Stimulated activated CD8-positive, alpha-beta memory T cell treated with anti-CD3 and anti-CD28 coated beads, Interleukin-15, amount 100 ng/mL, for 24 hours (primary cell): Measurements from ENCODE around the gene PIGX.
A peak's percentile ranks its signal among the peaks of the same experiment; 100 is the strongest.
"Not testable (repeated sequence)": the region's sequence is repeated elsewhere in the genome, so short reads cannot be mapped to it uniquely, and the experiment has no call there.

Source experiments
- DNase-seq: peaks from one replicate; pipeline ENCODE4 v3.0.0-alpha.2; 2020; ENCODE audit warnings: low read depth

Gene PIGX

DNA sequence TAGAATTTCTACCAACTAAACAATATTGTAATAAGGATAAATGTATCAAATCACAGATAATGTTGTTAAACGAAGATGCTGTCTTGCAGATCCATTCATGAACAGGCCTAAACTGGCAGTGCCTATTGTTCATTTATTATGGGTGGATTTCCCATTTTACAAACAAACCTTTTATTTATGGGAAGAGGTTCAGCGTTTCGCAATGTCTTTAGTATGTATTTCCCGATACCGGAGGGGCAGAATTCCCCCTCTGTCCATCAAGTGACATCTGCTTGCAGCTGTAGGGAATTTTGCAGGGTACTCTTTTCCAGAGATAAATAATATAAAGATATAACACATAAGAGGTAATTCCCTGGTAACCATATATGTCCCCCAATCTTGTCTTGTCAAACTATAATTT lies 5.8 kb upstream of the PIGX start:
- no peak for DNase-seq

DNA sequence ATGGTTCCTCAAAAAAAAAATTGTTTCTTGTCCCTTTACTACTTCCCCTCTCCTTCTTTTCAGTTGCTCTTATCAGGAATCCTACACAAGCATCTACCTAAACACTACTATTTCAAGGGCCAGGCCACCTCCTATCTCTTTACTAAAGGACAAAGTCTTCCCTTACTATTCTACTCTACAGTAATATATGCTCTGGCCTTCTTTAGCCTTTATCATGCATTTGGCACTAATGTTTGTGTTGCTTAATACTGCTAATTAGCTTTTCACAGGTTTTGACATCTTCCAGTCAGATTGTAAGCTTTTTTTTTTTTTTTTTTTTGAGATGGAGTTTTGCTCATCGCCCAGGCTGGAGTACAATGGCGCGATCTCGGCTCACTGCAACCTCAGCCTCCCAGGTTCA lies 5.4 kb upstream of the PIGX start:
- no peak for DNase-seq

DNA sequence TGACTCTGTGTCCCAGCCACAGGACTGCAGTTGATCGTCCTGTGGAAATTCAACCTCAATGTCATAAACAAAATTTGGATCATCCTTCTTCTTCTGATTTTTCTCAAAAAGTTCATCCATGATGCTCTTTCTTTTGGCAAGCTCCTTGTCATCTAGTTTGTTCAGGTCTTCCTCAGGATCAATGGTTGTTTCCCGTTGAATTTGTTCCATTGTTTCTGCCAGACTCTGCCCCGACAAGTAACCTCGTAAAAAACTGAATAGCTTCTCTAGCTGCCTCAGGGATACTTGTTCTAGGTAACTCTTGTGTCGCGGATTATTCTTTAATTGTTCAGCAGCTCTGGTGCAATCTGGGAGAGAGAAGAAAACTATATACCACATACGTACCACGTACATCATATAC lies 4.6 kb upstream of the PIGX start:
- no peak for DNase-seq

DNA sequence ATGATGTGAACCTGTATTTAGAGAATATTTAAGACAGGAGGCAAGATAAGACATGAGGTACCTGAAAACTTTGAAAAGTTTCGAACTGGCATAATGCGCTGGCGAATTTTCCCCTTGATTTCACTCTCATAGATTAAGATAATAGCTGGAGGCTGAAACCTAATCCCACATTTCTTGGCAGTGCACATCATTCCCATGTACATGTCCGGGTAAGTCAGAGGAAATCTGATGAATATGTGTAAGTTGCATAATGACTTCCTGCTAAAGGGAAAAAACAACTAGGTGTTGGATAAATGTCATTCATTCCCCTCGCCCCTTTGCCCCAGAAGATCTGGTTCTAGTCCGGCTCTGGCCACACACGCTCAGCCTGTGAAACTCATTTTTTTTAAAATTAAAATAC lies 3.7 kb upstream of the PIGX start:
- DNase-seq: no peak

DNA sequence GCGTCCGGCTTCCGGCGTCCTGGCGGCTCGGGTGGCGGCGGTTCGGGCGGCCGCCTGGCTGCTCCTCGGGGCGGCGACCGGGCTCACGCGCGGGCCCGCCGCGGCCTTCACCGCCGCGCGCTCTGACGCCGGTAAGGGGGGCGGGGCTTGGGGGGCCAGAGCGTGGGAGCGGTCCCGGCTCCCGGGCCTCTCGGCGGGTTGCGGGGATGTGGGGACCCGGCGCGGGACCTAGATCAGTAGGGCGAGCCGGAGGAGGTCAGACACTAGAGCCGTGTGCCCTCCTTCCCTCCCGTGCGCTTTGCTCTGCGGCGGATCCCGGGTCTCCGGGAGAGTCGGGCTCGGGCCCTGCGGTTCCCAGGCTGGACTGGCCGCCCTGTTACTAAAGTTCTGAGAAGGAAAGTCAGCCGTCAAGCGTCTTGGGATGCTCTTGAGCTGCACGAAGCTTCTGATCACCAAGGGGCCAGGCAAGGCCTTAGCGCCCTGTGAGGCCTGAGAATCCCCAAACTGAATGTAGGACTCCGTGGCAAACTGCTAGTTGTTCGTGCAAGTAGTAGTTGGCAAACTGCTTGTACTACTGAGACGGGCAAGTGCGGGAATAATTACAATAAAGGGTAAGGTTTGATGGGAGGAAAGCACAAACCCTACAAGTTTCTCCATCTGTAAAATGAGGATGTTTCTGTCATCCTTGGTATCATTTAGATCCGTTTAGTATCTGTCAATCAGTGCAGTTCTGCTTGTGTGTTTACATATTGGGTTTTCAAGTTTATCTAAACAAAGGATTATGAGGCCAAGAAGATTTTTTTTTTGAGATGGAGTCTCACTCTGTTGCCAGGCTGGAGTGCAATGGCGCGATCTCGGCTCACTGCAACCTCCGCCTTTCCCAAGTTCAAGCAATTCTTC lies 587 bp downstream of the PIGX start:
- peak; percentile 41 for DNase-seq

DNA sequence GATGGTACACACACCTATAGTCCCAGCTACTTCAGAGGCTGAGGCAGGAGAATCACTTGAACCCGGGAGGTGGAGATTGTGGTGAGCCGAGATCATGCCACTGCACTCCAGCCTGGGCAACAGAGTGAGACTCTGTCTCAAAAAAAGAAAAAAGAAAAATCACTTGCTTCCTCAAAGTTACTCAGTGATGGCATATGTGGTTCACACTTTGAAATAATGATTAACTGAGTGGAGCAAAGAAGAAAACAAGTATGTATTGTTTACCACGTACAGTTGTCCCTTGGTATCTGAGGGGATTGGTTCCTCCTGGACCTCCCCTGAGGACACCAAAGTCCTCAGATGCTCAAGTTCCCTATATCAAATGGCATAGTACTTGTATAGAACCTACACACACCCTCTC lies 5.0 kb downstream of the PIGX start:
- not testable (repeated sequence) for DNase-seq

DNA sequence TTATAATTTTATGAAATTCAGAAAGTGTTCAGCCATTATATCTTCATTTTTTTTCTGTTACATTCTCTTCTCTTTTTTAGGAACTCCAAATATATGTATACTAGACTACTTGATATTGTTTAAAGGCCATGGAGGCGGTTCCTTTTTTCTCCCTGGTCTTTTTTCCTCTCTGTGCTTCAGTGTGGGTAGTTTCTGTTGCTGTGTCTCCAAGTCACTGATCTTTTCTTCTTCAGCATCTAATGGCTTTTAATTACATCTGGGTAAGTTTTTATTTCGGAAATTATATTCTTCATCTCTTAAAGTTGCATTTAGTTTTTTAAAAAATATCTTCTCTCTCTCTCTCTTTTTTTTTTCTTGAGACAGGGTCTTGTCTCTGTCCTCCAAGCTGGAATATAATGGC lies 8.9 kb downstream of the PIGX start:
- no peak for DNase-seq

DNA sequence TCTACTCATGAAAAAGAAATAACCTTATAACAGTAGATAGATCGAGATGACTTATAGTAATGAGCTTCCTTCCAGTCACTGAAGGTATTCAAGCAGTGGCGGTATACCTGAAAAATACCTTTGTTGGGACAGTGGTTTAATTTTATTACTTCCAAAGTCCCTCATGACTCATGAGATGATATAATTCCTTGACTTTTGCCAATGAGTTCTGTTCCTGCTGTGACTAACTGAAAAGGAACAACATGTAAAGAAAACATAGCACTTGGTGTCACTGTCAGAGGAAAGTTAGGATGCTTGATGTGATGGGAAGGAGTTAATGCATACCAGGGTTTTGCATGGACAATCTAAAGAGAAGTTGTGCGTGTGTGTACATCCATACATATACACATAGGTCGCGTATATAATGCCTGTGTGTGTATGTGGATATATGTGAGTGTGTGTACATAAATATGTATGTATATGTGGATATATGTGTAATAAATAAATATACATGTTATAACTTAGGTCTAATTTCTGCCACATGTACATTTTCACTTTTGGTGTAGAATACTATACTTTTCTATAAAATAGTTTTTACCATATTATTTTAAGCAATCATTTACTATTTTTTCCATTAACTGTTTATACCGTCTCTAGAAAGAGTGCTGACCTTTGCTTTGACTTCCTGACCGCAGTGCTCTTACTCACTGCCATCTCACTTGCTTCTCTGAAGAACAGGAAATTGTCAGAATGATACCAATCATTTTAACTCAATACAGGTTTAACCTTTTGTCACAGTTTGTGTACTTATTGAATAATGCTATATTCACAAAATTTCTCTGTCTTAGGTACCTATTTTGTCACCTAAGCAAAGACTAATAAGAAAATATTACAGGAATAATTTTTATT lies 14.9 kb downstream of the PIGX start:
- no peak for DNase-seq

DNA sequence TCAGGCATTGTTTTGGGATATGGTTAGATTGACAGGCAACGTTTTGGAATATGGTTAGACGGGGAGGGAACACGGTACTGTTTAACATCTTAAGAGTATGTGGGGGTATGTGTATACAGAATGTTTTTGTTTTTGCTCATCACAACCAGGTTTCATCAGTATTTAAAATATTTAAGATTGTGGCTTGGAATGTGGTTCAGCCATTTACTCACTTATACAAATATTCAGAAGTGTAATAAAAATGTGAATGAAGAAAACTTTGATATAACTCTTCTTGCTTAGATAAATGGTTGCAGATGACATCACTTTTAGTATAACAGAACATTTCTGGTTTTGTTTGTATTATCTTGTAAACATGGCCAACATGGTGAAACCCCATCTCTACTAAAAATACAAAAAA lies 23.6 kb downstream of the PIGX start:
- DNase-seq: no peak

DNA sequence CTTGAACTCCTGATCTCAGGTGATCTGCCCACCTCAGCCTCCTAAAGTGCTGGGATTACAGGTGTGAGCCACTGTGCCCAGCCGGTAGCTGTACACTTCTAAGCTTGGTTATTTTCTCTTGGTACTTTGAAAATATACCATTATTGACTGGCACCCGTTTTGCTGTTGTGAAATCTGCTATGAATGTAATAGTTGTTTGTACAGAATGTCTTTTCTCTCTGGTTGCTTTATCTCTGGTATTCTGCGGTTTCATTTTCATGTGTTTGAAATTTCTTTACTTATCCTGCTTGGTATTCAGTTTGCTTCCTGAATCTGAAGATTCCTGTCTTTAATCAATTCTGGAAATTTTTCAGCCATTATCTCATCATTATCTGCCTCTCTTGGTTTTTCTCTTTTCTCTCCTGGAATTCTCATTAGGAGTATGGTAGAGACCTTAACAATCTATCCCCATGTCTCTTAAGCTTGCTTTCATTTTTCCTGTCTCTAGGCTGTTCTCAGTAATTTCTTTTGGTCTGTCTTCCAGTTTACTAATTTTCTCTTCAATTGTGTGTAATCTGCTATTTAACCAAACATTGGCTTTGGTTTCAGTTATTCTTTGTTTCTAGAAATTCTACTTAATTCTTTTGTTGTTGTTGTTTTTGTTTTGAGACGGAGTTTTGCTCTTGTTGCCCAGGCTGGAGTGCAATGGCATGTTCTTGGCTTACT lies 24.6 kb downstream of the PIGX start:
- DNase-seq: no peak

DNA sequence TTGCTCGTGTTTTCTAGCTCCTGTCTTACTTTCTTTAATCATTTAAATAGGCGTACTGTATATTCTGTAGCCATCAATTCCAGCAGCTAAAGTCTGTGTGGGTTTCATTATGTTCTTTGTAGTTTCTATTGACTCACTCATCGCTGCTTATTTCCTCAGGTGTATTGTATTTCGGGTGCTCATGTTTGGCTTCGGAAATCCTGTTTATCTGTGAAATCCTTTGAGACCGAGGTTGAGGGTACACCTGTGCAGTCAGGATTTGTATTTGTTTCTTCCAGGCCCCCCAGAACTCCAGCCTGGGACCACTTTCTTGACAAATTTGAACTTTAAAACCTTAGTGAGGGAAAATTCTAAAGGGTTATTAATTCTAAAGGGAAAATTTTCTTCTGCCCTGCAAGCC lies 25.5 kb downstream of the PIGX start:
- DNase-seq: no peak

DNA sequence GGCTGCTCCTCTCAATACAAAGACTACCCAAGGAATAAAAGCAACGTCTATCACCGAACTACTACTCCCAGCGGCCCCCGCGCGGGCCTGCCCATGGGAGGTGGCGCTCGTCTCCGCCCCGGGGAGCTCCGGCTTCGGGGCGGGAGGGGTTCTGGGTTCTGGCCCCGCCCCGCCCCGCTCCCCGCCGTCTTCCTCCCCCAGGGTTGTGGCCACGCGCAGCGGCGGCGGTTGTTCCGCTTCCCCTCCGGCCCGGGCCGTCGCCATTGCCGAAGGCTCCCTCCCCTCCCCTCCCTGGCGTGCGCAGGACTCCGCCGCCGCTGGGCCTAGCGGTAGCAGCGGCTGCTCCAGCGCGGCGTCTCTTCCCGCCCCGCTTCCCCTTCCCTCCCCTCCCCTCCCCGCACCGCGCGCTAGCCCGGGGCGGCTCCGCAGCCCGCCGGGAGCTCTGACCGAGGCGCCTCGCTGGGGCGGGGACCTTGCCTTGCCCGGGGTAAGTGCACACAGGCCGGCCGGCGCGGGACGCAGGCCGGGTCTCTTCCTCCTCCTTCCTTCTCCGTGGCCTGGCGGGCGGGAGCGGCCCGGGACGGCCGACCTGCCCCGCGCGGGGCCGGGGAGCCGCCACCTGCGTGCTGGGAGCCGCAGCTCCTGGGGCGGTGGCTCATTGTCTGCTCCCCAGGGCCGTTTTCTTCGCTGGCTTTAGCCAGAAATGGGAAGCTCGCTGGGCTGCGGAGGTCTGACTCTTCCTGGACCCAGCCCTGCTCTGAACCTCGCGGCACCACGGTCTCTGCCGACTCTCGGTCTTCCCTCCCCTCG lies 27.7 kb downstream of the PIGX start, which contains the start of gene PAK2:
TSS of gene PAK2 (plus strand) at position 187 of the 810 bp plus-strand sequence. CDS start 42,790 bp downstream, outside the sequence.
- peak; percentile 72 for DNase-seq

DNA sequence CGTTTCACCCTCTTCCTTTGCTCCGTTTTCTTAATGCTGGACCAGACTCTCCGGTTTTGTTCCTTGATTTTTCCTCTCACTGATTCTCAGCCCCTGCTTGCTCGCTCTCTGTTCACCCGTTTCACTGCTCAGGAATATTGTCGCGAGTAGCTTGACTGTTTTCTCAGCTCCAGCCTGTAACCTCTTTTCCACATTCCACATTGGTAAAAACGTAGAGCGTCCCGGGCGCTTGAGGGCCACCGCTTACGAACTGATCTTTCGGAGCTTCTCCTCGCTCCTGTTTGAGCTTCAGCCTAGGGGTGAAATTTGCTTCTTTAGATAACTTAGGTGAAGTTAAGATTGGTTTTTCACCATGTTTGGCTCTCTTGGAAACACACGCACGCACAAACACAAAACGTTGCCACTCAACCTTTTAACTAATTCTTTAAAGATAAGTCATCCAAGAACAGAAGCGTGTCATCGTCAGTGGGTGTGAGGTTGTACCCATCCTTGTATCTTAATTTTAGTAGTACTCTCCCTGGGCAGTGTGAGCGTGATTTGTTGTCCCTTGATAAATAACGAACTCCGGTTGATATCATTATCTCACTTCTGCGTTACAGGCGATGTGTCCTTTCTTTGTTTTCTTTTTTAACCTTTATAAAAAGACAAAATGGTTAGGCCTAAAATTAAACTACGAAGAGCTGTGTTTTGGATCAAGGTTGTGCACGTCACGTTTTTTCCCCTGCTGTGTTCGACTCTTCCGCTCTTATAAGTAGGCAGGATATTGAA lies 28.5 kb downstream of the PIGX start:
- no peak for DNase-seq

DNA sequence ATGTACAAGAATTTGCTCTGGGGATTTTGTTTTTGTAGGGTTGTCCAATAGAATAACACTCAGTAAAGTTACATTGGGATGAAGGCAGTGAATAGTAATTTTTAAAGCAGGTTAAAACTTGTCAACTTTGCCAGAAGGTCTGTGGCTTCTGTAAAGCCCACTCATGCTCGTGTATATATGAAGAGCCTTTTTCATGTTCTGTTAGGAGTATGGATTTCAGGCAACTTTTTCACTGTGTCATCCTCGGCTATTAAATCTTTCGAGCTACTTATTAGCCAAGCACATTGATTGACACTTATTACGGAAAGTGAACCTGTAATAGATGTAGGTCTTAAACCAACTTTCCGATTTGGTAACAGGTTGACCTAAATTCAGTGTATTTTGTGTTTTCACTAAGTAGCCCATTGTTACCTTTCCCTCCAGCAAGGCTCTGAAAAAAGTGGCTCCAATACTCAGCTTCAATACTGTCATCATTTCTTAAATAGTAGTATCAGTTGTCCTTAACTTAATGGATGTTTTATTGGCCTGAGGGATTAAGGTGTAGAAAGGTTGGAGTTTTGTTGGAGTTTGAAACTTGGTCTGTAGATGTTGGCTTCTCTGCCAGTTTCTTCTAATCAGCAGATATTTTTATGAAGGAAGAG lies 29.2 kb downstream of the PIGX start:
- no peak for DNase-seq

DNA sequence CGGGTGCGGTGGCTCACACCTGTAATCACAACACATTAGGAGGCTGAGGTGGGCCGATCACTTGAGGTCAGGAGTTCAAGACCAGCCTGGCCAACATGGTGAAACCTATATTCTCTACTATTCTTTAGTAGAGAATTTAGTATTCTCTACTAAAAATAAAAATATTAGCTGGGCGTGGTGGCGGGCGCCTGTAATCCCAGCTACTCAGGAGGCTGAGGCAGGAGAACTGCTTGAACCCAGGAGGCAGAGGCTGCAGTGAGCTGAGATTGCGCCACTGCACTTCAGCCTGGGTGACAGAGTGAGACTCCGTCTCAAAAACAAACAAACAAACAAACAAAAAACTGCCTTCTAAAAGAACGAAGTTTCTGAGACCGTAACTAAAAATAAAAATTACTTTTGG lies 31.4 kb downstream of the PIGX start:
- DNase-seq: not testable (repeated sequence)

DNA sequence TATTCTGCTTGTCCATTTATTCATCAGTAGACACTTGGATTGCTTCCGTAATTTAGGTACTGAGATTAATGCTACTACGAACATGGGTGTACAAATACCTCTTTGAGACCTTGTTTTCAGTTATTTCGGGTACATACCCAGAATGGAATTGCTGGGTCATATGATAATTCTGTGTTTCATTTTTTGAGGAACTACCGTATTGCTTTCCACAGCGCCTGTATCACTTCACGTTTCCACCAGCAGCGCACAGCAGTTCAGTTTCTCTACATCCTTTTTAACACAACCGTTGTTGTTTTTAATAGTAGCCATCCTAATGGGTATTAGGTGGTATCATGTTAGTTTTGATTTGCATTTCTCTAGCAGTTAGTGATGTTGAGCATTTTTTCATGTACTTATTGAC lies 36.9 kb downstream of the PIGX start:
- no peak for DNase-seq

DNA sequence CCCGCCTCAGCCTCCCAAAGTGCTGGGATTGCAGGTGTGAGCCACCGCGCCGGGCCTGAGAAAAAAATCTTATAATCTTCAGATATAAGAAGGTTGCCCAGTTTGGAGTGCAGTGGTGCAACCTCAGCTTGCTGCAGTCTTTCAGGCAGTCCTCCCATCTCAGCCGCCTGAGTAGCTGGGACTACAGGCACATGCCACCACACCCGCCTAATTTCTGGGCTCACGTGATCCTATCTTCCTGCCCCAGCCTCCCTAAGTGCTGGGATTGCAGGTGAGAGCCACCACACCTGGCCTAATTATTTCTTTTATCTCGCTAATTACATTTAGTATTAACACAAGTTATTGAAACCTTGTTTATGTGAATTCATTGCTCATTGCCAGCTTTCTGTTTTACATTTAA lies 41.0 kb downstream of the PIGX start:
- no peak for DNase-seq

DNA sequence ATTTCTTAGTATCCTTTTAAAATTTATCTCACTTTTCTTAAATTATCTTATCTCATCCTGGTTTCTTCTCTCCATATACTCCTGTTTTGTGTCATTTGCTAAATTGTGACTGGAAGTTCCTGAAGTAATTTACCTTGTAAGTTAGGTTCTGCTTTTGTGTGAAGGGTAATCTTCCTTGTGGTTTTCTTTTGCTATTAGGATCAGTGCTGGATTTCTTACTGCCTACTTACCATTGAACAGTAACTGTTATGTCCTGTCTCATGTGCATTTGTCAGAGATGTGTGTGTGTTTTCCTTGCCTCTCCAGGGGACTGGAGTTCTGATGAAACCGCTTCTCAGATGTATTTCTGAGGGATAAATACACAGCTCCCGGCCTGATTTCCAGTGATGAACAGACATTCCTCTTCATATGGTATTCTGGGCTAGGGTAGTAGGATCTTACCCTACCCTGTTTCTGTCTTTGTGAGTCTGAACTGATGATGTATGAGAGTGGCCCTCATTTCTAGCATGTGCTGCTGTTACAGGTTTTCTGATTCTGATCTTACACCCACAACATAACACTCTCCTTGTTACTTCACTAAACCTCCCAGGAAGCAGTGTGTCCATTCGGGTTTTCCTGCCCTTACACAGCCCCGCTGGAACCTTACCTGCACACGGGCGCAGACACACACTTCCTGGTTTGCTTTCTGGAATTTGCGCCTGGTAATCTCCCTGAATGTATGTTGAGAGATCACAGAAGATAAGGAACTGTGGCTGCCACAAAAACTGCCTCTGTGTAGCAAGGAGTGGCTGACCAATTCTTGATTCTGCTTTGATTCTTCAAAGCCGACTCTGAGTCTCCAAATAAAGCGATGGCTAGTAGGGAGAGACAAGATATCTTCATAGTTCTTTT lies 42.2 kb downstream of the PIGX start:
- no peak for DNase-seq

DNA sequence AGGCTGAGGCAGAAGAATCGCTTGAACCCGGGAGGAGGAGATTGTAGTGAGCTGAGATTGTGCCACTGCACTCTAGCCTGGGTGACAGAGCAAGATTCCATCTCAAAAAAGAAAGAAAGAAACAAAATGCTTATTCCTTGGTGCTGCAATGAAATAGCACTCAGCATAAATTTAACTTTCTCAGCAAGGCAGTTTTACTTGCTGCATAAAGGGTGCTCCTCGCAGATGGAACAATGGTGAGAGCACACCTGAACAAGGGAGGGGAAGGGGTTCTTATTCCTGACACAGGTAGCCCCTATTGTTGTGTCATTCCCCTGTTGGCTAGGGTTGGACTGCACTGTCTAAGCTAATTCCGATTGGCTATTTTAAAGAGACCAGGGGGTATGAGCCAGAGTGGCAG lies 44.6 kb downstream of the PIGX start:
- DNase-seq: no peak
